Suprapubic skin (tissue), 4 donors: ENCODE results near the gene EML1. TPM values are rescaled to one million over a fixed set of nuclear protein-coding genes. Genes with fewer than 3 reads are reported as not detected.

Source experiments
- DNase-seq, 2 donors: peaks; one replicate each; pipeline ENCODE4 v3.0.0-alpha.2; 2019; ENCODE audit warnings: low spot score in 2 of 2
- H3K27ac ChIP-seq: fragments of 200-600 bp; sonication (generic); one replicate; pipeline ENCODE4 v1.5.1; 2019
- H3K27me3 ChIP-seq: fragments of 200-600 bp; sonication (generic); one replicate; pipeline ENCODE4 v1.5.1; 2019
- H3K36me3 ChIP-seq: fragments of 200-600 bp; sonication (generic); one replicate; pipeline ENCODE4 v1.5.1; 2019
- H3K4me1 ChIP-seq: fragments of 200-600 bp; sonication (generic); one replicate; pipeline ENCODE4 v1.5.1; 2019
- H3K4me3 ChIP-seq: fragments of 200-600 bp; sonication (generic); one replicate; pipeline ENCODE4 v1.5.1; 2019; ENCODE audit warnings: mild to moderate bottlenecking
- H3K9me3 ChIP-seq: fragments of 200-600 bp; sonication (generic); one replicate; pipeline ENCODE4 v1.5.1; 2019
- CTCF ChIP-seq, 2 donors: fragments of 200-600 bp in 1 of 2; fragments of 450-650 bp in 1 of 2; sonication (generic) in 1 of 2; IDR thresholded peaks; one replicate each; pipeline ENCODE4 v1.5.1; 2016 to 2019; ENCODE audit warnings: antibody characterized with exemption in 2 of 2, mild to moderate bottlenecking in 1 of 2, moderate library complexity in 1 of 2
- EP300 ChIP-seq: sonication (generic); formaldehyde crosslinking; IDR thresholded peaks from one replicate; pipeline ENCODE4 v1.6.1; 2017; ENCODE audit warnings: antibody characterized with exemption
- POLR2A ChIP-seq, 2 donors: fragments of 450-650 bp; IDR thresholded peaks; one replicate each; pipeline ENCODE4 v1.6.1; 2017; ENCODE audit warnings: antibody characterized with exemption in 2 of 2, mild to moderate bottlenecking in 2 of 2, moderate library complexity in 2 of 2
- POLR2AphosphoS5 ChIP-seq, 3 donors: sonication (generic); formaldehyde crosslinking; IDR thresholded peaks; one replicate each; pipeline ENCODE4 v1.6.1; 2017; ENCODE audit warnings: antibody characterized with exemption in 3 of 3
- WGBS: methylation state at CpG from one replicate; pipeline ENCODE4 v1.1.5; 2018; 5-methylcytosine and 5-hydroxymethylcytosine counted together
- total RNA-seq, 4 donors: library from RNA; depleted of rRNA; stranded (reverse); fragments of >200 nt; gene quantifications; one replicate each; pipeline ENCODE4 v1.1.0, GENCODE V29; 2016

EML1 gene
- total RNA-seq, 4 donors from 2014 or later, result 9.6 to 17.6 (median 15.4) TPM

- Histone ChIP-seq H3K4me3 (no peak overlapping the region), H3K27ac (no peak overlapping the region), H3K36me3 (no peaks in the 10 kb centered on the region), H3K4me1 (peaks cover 7% of the 10 kb centered on the region), H3K9me3 (no peaks in the 10 kb centered on the region), H3K27me3 (no peaks in the 10 kb centered on the region)
- no peak for TF ChIP-seq EP300
- no peak for TF ChIP-seq POLR2AphosphoS5 (IDR thresholded peaks at IDR 0.05)
- no peak for TF ChIP-seq POLR2A (IDR thresholded peaks at IDR 0.05)
- TF ChIP-seq CTCF (IDR thresholded peaks at IDR 0.05), result no peak
- WGBS, result 88% methylated on average over 4 of the region's 4 CpGs
- DNase-seq, result no peak
These were observed 80.4 kb downstream of the EML1 start for GRCh38 chr14:99873653-99874052.

- WGBS, result 84% methylated on average over 4 of the region's 4 CpGs
- H3K4me1 ChIP-seq, result peaks cover 13% of the 10 kb centered on the region
- DNase-seq, result no peak
- H3K27me3 ChIP-seq, result no peaks in the 10 kb centered on the region
- TF ChIP-seq CTCF (IDR thresholded peaks at IDR 0.05), result no peak
- no peak for TF ChIP-seq POLR2A (IDR thresholded peaks at IDR 0.05)
- TF ChIP-seq POLR2AphosphoS5 (IDR thresholded peaks at IDR 0.05), result no peak
- TF ChIP-seq EP300, result no peak
- no peak overlapping the region for H3K27ac ChIP-seq
- no peaks in the 10 kb centered on the region for H3K9me3 ChIP-seq
- H3K4me3 ChIP-seq, result no peak overlapping the region
- no peaks in the 10 kb centered on the region for H3K36me3 ChIP-seq
These were observed 81.1 kb downstream of the EML1 start for GRCh38 chr14:99874306-99874705.

GRCh38 chr14:99875421-99875820 lies 82.2 kb downstream of the EML1 start:
- no peaks in the 10 kb centered on the region for H3K36me3 ChIP-seq
- H3K27me3 ChIP-seq, result no peaks in the 10 kb centered on the region
- no peak for DNase-seq
- TF ChIP-seq CTCF (IDR thresholded peaks at IDR 0.05) (no peak), POLR2A (IDR thresholded peaks at IDR 0.05) (no peak), EP300 (no peak), POLR2AphosphoS5 (IDR thresholded peaks at IDR 0.05) (no peak)
- no peaks in the 10 kb centered on the region for H3K9me3 ChIP-seq
- no peak overlapping the region for H3K27ac ChIP-seq
- WGBS, result 76% methylated on average over 6 of the region's 6 CpGs
- peaks cover 24% of the 10 kb centered on the region for H3K4me1 ChIP-seq
- H3K4me3 ChIP-seq, result no peak overlapping the region

GRCh38 chr14:99875836-99876235 lies 82.6 kb downstream of the EML1 start:
- Histone ChIP-seq H3K4me1 (peaks cover 25% of the 10 kb centered on the region), H3K9me3 (no peaks in the 10 kb centered on the region), H3K4me3 (no peak overlapping the region), H3K36me3 (no peaks in the 10 kb centered on the region), H3K27ac (no peak overlapping the region), H3K27me3 (no peaks in the 10 kb centered on the region)
- DNase-seq, result no peak
- no peak for TF ChIP-seq POLR2A (IDR thresholded peaks at IDR 0.05)
- no peak for TF ChIP-seq EP300
- TF ChIP-seq CTCF (IDR thresholded peaks at IDR 0.05), result no peak

- DNase-seq, result no peak
- WGBS, result 80% methylated on average over 9 of the region's 9 CpGs
- H3K4me3 ChIP-seq, result no peak overlapping the region
These were observed 83.2 kb downstream of the EML1 start for GRCh38 chr14:99876406-99876805.

More at GRCh38 chr14:99876406-99876805, 83.2 kb downstream of the EML1 start:
- TF ChIP-seq CTCF (IDR thresholded peaks at IDR 0.05), result no peak
- no peak for TF ChIP-seq POLR2AphosphoS5 (IDR thresholded peaks at IDR 0.05)
- no peak for TF ChIP-seq POLR2A (IDR thresholded peaks at IDR 0.05)
- TF ChIP-seq EP300, result no peak
- no peaks in the 10 kb centered on the region for H3K27me3 ChIP-seq
- peaks cover 25% of the 10 kb centered on the region for H3K4me1 ChIP-seq
- no peaks in the 10 kb centered on the region for H3K9me3 ChIP-seq
- no peaks in the 10 kb centered on the region for H3K36me3 ChIP-seq
- H3K27ac ChIP-seq, result no peak overlapping the region
